HG02798 (cell line): ENCODE results near the gene ARL4A.
"Not testable (repeated sequence)": the region's sequence is repeated elsewhere in the genome, so short reads cannot be mapped to it uniquely, and the experiment has no call there.

Experiments used
- ATAC-seq: cut with Tn5 transposase; IDR thresholded peaks from one replicate; pipeline ENCODE4 v1.9.1; 2021; ENCODE audit warnings: mild to moderate bottlenecking; ENCODE audit not compliant: unreplicated experiment, poor library complexity

Gene ARL4A

DNA sequence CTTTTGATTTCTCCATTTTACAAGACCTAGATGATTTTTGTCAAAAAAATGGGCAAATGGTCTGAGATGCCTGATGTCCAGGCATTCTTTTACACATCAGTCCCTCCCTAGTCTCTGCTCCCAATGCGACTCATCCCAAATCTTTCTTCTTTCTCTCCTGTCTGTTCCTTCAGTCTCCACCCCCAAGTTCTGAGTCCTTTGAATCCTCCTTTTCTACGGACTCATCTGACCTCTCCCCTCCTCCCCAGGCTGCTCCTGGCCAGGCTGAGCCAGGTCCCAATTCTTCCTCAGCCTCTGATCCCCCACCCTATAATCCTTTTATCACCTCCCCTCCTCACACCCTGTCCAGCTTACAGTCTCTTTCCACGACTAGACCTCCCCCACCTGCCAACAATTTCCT is 26.4 kb upstream of the ARL4A start:
- ATAC-seq, result not testable (repeated sequence)

DNA sequence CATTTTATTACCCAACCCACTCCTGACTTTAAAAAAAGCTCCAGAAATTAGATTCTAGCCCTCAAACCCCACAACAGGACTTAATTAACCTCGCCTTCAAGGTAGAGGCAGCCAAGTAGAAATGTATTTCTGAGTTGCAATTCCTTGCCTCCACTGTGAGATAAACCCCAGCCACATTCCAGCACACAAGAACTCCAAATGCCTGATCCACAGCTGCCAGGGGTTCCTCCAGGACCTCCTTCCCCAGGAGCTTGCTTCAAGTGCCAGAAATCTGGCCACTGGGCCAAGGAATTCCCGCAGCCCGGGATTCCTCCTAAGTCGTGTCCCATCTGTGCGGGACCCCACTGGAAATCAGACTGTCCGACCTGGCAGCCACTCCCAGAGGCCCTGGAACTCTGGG is 25.9 kb upstream of the ARL4A start:
- ATAC-seq, result no peak

DNA sequence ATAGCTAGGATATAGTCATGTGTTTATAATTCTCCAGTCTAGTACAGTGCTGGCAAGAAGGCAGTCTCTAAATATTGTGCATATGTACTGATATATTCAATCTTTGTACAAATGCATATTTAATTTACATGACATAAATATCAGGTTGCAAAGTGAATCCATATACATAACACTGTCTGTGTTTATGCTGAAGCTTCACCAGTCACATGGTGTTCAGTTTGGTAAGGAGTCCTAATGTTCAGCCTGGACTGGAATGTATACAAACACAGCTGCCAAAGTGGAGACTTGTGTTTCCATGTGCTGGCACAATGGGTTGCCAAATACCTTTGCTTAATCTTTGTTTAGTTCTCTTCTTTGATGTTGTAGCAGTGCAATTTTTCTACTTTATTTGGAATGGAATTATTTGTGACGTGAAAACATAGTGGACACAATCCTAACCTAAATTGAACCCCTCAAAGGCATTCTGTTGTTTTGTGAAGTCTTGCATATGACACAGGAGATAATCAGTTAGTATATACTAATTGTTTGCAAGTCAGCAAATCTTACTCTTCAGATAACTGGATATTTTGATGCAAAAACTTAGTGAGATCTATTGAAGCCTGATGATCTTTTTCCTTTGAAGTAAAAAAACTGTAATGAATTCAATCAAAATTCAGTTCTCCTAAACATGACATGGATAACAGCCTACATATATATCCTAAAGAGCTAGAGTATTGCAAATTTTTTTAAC is 17.3 kb upstream of the ARL4A start:
- ATAC-seq, result no peak

DNA sequence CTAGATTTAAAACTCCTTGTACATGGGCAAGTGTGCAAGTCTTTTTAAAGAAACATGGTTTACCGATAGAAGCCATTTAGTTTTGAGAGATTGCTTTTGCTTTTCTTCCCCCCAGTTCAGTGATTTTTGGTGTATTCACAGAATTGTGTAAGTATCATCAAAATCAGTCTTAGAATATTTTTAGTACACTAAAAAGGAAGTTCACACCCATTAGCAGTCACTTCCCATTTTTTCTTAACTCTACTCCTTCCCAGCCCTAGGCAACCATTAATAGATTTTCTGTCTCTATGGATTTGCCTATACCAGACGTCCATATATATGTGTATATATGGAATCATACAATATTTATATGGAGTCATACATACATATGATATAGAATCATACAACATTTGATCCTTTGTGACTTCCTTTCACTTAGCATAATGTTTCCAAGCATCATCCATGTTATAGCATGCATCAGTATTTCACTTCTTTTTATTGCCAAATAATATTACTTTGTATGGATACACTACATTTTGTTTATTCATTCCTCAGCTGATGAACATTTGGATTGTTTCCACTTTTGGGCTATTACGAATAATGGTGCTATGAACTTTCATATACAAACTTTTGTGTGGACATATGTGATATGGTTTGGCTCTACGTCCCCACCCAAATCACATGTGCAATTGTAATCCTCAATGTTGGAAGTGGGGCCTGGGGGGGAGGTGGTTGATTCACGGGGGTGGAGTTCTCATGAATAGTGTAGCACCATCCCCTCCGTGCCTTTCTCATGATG is 16.5 kb upstream of the ARL4A start:
- ATAC-seq, result no peak

GRCh38 chr7:12673436-12673835 is 14.0 kb upstream of the ARL4A start:
- ATAC-seq, result not testable (repeated sequence)

DNA sequence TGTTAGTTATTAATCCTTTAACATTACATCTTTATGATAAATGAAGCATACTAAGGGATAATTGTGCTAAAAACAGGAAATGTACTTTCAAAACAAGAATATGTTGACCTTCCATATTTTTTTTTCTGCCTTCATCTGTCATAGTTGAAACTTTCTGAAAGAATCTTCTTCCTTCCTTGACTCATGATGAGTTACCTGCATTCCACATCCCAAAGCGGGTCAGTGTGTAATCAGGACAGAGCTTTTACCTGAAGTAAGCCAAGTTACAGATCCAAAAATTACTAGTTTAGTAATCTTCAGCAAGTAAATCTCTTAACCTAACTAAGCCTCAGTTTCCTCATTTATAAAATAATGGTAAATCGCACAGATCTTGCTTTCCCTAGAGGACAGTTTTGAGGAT is 13.4 kb upstream of the ARL4A start:
- no peak for ATAC-seq

DNA sequence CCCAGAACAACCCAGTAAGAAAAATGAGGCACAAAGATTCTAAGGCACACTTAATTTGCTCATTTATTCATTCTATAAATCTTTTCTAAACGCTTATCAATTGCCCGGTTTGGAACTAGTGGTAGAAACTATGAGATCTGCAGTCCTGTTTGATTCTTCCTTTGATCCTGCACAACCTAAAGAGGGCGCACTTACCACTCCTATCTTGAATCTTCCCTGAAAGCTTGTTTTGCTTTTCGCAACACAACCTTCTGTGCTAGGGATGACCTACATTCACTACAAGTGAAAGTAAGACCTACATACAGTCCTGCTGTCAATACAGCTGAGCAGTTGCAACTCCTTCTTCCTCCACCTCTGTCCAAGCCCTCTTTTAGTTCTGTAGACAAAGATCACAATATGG is 12.6 kb upstream of the ARL4A start:
- peak; percentile 62 for ATAC-seq

- no peak for ATAC-seq
Observed at GRCh38 chr7:12683678-12684585, 3.5 kb upstream of the ARL4A start.

DNA sequence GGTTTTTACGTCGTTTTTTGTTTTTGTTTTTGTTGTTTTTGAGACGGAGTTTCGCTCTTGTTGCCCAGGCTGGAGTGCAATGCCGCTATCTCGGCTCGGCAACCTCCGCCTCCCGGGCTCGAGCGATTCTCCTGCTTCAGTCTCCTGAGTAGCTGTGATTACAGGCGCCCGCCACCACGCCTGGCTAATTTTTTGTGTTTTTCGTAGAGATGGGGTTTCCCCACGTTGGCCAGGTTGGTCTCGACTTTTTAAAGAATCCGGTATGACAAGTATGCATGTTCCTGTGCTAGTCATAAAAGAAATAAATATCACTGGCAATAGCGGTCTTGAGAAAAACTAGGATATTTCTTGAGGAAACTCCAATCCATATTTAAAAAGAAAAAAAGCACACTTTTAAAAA is 2.7 kb upstream of the ARL4A start:
- ATAC-seq, result no peak

- no peak for ATAC-seq
Observed at GRCh38 chr7:12685550-12685949, 1.9 kb upstream of the ARL4A start.

DNA sequence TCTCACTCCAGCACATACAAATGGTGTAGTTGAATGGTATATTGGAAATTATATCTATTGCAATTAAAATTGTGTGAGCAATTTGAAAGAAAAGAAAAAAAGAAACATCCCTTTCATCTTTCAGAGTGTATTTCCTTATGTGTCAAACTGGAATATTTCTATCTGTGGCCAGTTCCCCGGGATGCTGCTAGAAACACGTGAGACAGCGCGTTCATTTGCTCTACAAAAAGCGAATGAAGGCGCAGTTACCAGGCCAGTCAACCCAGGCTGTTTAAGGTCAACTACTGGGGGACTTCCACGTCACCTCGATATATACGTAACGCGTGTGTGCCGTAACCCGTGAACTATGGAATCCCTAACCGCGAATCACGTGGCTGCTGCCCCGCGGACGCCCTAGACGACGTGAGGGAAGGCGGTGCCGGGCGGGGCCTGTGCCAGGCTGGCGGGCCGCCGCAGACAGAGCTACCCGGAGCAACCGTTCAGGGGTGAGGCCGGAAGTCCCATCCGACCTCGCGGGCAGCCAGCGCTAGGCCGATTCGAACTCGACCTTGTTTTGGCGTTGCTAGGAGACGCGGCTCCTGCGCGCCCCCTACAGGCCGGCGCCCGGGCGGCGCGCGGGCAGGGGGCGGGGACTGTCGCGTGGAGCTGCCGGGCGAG is 1.1 kb upstream of the ARL4A start:
- ATAC-seq, result peak; percentile 80

DNA sequence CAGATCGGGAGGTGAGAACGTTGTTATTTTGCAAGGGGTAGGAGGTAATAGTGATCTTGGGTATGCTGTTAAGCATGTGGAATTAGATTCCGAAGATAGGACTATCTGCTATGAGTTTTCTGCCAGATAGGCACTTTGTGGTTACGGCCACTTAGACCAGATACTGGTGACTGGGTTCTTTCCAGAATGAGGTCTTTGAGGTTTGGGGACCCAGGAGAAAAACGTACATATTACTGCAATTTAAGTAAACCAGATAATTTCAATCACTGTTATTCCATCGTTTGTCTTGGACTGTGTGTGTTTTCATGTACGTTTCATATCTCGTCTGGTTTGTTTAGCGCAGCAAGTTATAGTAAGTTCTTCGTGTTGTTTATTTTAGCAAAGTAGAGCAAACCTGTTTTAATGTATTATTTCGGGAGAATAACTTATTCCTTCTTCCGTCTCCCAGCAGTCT is 312 bp downstream of the ARL4A start:
- no peak for ATAC-seq

DNA sequence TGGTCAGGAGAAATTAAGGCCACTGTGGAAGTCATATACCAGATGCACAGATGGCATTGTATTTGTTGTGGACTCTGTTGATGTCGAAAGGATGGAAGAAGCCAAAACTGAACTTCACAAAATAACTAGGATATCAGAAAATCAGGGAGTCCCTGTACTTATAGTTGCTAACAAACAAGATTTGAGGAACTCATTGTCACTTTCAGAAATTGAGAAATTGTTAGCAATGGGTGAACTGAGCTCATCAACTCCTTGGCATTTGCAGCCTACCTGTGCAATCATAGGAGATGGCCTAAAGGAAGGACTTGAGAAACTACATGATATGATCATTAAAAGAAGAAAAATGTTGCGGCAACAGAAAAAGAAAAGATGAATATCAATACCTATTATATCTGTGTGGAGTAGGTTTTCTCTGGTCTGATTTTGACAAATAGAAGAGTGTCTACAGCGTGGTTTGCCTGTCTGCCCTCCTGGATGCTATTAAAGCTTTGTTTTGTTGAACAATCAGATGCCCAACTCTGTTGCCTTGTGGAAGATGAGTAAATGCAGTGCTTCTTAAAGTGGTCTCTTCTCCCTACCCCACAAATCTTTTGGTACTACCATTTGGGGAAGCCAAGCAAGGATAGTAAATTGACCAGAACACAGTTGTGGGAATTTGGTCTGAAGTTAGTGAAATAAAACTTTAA is 1.2 kb downstream of the ARL4A start:
- not testable (repeated sequence) for ATAC-seq

GRCh38 chr7:12689451-12689850 is 2.0 kb downstream of the ARL4A start:
- ATAC-seq, result no peak

GRCh38 chr7:12690041-12690878 is 2.8 kb downstream of the ARL4A start:
- ATAC-seq, result no peak

DNA sequence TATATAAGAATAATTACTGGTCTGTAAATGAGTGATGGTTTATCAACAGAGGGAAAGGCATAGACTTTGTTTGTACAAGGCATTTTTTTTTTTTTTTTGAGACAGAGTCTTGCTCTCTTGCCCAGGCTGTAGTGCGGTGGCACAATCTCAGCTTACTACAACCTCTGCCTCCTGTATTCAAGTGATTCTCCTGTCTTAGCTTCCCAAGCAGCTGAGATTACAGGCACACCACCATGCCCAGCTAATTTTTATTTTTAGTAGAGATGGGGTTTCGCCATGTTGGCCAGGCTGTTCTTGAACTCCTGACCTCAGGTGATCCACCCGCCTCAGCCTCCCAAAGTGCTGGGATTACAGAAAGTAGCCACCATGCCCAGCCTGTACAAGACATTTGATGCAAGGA is 4.0 kb downstream of the ARL4A start:
- ATAC-seq, result not testable (repeated sequence)

DNA sequence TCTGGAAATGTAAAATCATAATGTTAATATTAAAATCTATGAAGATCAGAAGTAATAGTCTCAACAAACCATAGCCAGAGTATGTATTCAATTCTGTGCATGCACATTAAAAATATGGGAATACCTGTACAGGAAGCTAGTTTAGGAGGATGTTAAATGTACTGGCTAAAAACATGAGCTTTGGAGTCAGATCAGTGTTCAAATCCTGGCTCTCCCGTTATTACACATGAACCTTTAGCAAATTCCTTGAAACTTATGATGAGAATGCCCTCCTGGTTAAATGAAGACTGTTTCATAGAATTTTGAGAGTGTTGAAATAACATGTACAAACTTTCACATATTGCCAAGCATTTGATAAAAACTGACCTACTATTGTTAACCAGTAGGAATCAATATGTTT is 4.6 kb downstream of the ARL4A start:
- no peak for ATAC-seq

DNA sequence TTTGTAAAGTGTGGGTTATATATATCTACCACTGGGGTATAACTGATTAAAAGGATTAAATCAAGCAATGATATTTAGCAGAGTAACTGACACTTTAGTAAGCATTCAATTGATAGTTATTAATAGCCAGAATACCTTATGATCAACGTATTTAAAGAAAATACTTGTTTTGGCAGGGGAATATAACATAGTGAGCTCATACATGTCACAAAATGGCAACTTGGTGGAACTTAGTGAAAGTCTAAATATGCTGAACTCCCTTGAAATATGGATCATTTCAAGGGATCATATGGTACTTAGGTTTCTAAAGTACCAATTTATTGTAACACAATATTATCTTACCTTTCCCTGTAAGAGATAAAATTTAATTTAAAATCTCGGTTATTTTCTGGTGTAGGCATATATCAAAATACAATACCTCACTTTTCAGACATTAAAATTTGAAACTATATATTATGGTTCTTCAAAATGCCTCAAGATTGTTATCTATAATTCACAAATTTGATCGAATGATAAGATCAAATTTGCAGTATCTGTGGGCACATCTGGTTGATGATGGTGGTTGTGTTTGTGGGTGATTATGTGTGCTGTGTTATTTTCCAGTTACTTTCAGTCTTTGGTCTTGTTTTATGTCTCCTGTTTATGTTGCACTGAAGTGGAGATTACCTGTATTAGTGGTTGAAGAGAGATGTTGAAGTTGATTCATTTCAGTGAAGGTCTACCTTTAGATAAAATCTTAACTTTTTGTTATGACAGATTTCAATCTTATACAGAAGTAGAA is 5.2 kb downstream of the ARL4A start:
- no peak for ATAC-seq
